Stimulated activated CD8-positive, alpha-beta memory T cell treated with anti-CD3 and anti-CD28 coated beads, Interleukin-15, amount 100 ng/mL, for 24 hours (primary cell): ENCODE data around the gene FAAP100.

Source experiments
- DNase-seq: peaks from one replicate; pipeline ENCODE4 v3.0.0-alpha.2; 2020; ENCODE audit warnings: low read depth

FAAP100 gene

GRCh38 chr17:81509972-81510784, 42.0 kb downstream of the FAAP100 start:
- no peak for DNase-seq

- no peak for DNase-seq
Measured at GRCh38 chr17:81509207-81509971, 42.8 kb downstream of the FAAP100 start.

GRCh38 chr17:81508639-81509206, 43.4 kb downstream of the FAAP100 start:
- no peak for DNase-seq

GRCh38 chr17:81503619-81504018, 48.5 kb downstream of the FAAP100 start:
- DNase-seq: no peak

- DNase-seq: no peak
Measured at GRCh38 chr17:81502471-81503017, 49.6 kb downstream of the FAAP100 start.

- no peak for DNase-seq
Measured at GRCh38 chr17:81500047-81500446, 52.1 kb downstream of the FAAP100 start.

GRCh38 chr17:81499601-81499970, 52.6 kb downstream of the FAAP100 start:
- no peak for DNase-seq

GRCh38 chr17:81498953-81499600, 53.1 kb downstream of the FAAP100 start:
- DNase-seq: no peak

GRCh38 chr17:81494626-81495377, 57.4 kb downstream of the FAAP100 start:
- no peak for DNase-seq

- DNase-seq: no peak
Measured at GRCh38 chr17:81493198-81494038, 58.7 kb downstream of the FAAP100 start.

GRCh38 chr17:81492706-81493105, 59.4 kb downstream of the FAAP100 start:
- DNase-seq: no peak

GRCh38 chr17:81492202-81492601, 60.0 kb downstream of the FAAP100 start:
- DNase-seq: no peak

- DNase-seq: no peak
Measured at GRCh38 chr17:81491761-81492160, 60.4 kb downstream of the FAAP100 start.

GRCh38 chr17:81491181-81491581, 61.0 kb downstream of the FAAP100 start:
- no peak for DNase-seq

GRCh38 chr17:81489998-81490992, 61.9 kb downstream of the FAAP100 start:
- no peak for DNase-seq
